GM23338 (cell line): Measurements from ENCODE around the gene GFOD1. TPM values are rescaled to one million over a fixed set of nuclear protein-coding genes. Genes with fewer than 3 reads are reported as not detected.

Source experiments
- ATAC-seq: fragments of 200-7000 bp; cut with Tn5 transposase; 3 replicates; pipeline ENCODE4 v1.9.1; 2020
- DNase-seq: peaks from one replicate; pipeline ENCODE4 v3.0.0-alpha.2; 2015; ENCODE audit warnings: low spot score
- H2AFZ ChIP-seq: fragments of 200-600 bp; sonication (generic); 2 replicates; pipeline ENCODE4 v1.8.0; 2016; ENCODE audit warnings: antibody characterized with exemption, mild to moderate bottlenecking, moderate library complexity
- H3F3A ChIP-seq: fragments of 200-600 bp; sonication (generic); replicated peaks from 2 replicates; pipeline ENCODE4 v1.8.0; 2017; ENCODE audit warnings: antibody characterized with exemption, mixed run types, low read depth
- H3K27ac ChIP-seq: fragments of 200-600 bp; sonication (generic); 2 replicates; pipeline ENCODE4 v1.6.1; 2016; ENCODE audit warnings: low read depth
- H3K27me3 ChIP-seq: fragments of 200-600 bp; sonication (generic); 2 replicates; pipeline ENCODE4 v1.8.0; 2016; ENCODE audit warnings: mild to moderate bottlenecking, mixed run types, moderate library complexity; ENCODE audit not compliant: insufficient read depth
- H3K36me3 ChIP-seq: fragments of 200-600 bp; sonication (generic); 2 replicates; pipeline ENCODE4 v1.8.0; 2016; ENCODE audit warnings: mild to moderate bottlenecking; ENCODE audit not compliant: insufficient read depth
- H3K4me1 ChIP-seq: fragments of 200-600 bp; sonication (generic); 2 replicates; pipeline ENCODE4 v1.8.0; 2016; ENCODE audit warnings: mild to moderate bottlenecking, moderate library complexity; ENCODE audit not compliant: insufficient read depth
- H3K4me2 ChIP-seq: fragments of 200-600 bp; sonication (generic); 2 replicates; pipeline ENCODE4 v1.7.1; 2017; ENCODE audit warnings: mixed run types
- H3K4me3 ChIP-seq: fragments of 200-600 bp; sonication (generic); 2 replicates; pipeline ENCODE4 v1.6.1; 2016; ENCODE audit warnings: mixed run types
- H3K79me2 ChIP-seq: fragments of 200-600 bp; sonication (generic); replicated peaks from 2 replicates; pipeline ENCODE4 v1.8.0; 2017; ENCODE audit warnings: mild to moderate bottlenecking; ENCODE audit not compliant: insufficient read depth
- H3K9me2 ChIP-seq: fragments of 200-600 bp; sonication (generic); 2 replicates; pipeline ENCODE4 v1.8.0; 2017; ENCODE audit not compliant: insufficient read depth
- H4K20me1 ChIP-seq: fragments of 200-600 bp; sonication (generic); replicated peaks from 2 replicates; pipeline ENCODE4 v1.8.0; 2017; ENCODE audit warnings: mild to moderate bottlenecking; ENCODE audit not compliant: insufficient read depth
- H3K27ac Mint-ChIP-seq: 2 replicates; pipeline ENCODE4 v1.8.0; 2020; ENCODE audit warnings: inconsistent platforms, mild to moderate bottlenecking, moderate library complexity, mixed read lengths
- H3K27me3 Mint-ChIP-seq: 3 replicates; pipeline ENCODE4 v1.8.0; 2022; ENCODE audit warnings: low read depth, mild to moderate bottlenecking, moderate library complexity, mixed read lengths, inconsistent platforms; ENCODE audit not compliant: insufficient read depth, poor library complexity
- H3K36me3 Mint-ChIP-seq: 3 replicates; pipeline ENCODE4 v1.8.0; 2021; ENCODE audit warnings: low read depth, mild to moderate bottlenecking, inconsistent platforms, moderate library complexity, mixed read lengths
- H3K4me1 Mint-ChIP-seq: 3 replicates; pipeline ENCODE4 v1.8.0; 2020; ENCODE audit warnings: mild to moderate bottlenecking, inconsistent platforms, mixed read lengths
- H3K4me3 Mint-ChIP-seq: 3 replicates; pipeline ENCODE4 v1.8.0; 2021; ENCODE audit warnings: moderate library complexity, mild to moderate bottlenecking, inconsistent platforms, mixed read lengths
- H3K9me3 Mint-ChIP-seq: 3 replicates; pipeline ENCODE4 v1.8.0; 2020; ENCODE audit warnings: moderate library complexity, mild to moderate bottlenecking, inconsistent platforms, mixed read lengths
- CTCF ChIP-seq, 2 experiments: fragments of 200-600 bp in 1 of 2; sonication (generic) in 1 of 2; conservative IDR thresholded peaks; 2 replicates each; pipeline versions ENCODE4 v1.5.1 to v1.6.1; 2016 to 2017; ENCODE audit warnings: antibody characterized with exemption in 2 of 2, low read depth in 2 of 2, mild to moderate bottlenecking in 2 of 2, moderate library complexity in 1 of 2
- EZH2 ChIP-seq: fragments of 200-600 bp; sonication (generic); IDR thresholded peaks from one replicate; pipeline ENCODE4 v1.8.0; 2017; ENCODE audit warnings: antibody characterized with exemption, mild to moderate bottlenecking, low read depth; ENCODE audit not compliant: unreplicated experiment
- EZH2phosphoT487 ChIP-seq: fragments of 200-600 bp; sonication (generic); IDR thresholded peaks from one replicate; pipeline ENCODE4 v1.8.1; 2018; ENCODE audit warnings: antibody characterized with exemption; ENCODE audit not compliant: unreplicated experiment
- JUNB ChIP-seq: IDR thresholded peaks from one replicate; pipeline ENCODE4 v1.6.1; 2016; ENCODE audit warnings: antibody characterized with exemption; ENCODE audit not compliant: unreplicated experiment
- STAT1 ChIP-seq: IDR thresholded peaks from one replicate; pipeline ENCODE4 v1.6.1; 2016; ENCODE audit warnings: antibody characterized with exemption; ENCODE audit not compliant: unreplicated experiment
- ZNF331 ChIP-seq: fragments of 250-450 bp; sonication (Bioruptor Pico); IDR thresholded peaks from 2 replicates; pipeline ENCODE4 v1.5.0; 2020; ENCODE audit warnings: low read depth, mild to moderate bottlenecking, moderate library complexity
- polyA plus RNA-seq: library from polyadenylated mRNA; unstranded; fragments of >200 nt; fragmentation: Nextera tagmentation; extraction: Ambion mirVana; gene quantifications from 2 replicates; pipeline ENCODE4 v1.2.1, GENCODE V29; 2016
- total RNA-seq: library from RNA; depleted of rRNA; stranded (reverse); fragments of >200 nt; shearing (Covaris generic); gene quantifications from 2 replicates; pipeline ENCODE4 v1.2.3, GENCODE V29; 2014
- TF ChIP-seq, protein P1 (sequence below): fragments of 250-450 bp; sonication (Bioruptor Pico); IDR thresholded peaks from 2 replicates; pipeline ENCODE4 v1.5.0; 2020; ENCODE audit warnings: mild to moderate bottlenecking, moderate library complexity

Gene GFOD1
- total and polyA plus RNA-seq, 2 experiments from 2014 or later: 4.9 to 12.8 TPM

GRCh38 chr6:13485303-13485702, 2.1 kb downstream of the GFOD1 start (continued):
- TF ChIP-seq, protein P1, sequence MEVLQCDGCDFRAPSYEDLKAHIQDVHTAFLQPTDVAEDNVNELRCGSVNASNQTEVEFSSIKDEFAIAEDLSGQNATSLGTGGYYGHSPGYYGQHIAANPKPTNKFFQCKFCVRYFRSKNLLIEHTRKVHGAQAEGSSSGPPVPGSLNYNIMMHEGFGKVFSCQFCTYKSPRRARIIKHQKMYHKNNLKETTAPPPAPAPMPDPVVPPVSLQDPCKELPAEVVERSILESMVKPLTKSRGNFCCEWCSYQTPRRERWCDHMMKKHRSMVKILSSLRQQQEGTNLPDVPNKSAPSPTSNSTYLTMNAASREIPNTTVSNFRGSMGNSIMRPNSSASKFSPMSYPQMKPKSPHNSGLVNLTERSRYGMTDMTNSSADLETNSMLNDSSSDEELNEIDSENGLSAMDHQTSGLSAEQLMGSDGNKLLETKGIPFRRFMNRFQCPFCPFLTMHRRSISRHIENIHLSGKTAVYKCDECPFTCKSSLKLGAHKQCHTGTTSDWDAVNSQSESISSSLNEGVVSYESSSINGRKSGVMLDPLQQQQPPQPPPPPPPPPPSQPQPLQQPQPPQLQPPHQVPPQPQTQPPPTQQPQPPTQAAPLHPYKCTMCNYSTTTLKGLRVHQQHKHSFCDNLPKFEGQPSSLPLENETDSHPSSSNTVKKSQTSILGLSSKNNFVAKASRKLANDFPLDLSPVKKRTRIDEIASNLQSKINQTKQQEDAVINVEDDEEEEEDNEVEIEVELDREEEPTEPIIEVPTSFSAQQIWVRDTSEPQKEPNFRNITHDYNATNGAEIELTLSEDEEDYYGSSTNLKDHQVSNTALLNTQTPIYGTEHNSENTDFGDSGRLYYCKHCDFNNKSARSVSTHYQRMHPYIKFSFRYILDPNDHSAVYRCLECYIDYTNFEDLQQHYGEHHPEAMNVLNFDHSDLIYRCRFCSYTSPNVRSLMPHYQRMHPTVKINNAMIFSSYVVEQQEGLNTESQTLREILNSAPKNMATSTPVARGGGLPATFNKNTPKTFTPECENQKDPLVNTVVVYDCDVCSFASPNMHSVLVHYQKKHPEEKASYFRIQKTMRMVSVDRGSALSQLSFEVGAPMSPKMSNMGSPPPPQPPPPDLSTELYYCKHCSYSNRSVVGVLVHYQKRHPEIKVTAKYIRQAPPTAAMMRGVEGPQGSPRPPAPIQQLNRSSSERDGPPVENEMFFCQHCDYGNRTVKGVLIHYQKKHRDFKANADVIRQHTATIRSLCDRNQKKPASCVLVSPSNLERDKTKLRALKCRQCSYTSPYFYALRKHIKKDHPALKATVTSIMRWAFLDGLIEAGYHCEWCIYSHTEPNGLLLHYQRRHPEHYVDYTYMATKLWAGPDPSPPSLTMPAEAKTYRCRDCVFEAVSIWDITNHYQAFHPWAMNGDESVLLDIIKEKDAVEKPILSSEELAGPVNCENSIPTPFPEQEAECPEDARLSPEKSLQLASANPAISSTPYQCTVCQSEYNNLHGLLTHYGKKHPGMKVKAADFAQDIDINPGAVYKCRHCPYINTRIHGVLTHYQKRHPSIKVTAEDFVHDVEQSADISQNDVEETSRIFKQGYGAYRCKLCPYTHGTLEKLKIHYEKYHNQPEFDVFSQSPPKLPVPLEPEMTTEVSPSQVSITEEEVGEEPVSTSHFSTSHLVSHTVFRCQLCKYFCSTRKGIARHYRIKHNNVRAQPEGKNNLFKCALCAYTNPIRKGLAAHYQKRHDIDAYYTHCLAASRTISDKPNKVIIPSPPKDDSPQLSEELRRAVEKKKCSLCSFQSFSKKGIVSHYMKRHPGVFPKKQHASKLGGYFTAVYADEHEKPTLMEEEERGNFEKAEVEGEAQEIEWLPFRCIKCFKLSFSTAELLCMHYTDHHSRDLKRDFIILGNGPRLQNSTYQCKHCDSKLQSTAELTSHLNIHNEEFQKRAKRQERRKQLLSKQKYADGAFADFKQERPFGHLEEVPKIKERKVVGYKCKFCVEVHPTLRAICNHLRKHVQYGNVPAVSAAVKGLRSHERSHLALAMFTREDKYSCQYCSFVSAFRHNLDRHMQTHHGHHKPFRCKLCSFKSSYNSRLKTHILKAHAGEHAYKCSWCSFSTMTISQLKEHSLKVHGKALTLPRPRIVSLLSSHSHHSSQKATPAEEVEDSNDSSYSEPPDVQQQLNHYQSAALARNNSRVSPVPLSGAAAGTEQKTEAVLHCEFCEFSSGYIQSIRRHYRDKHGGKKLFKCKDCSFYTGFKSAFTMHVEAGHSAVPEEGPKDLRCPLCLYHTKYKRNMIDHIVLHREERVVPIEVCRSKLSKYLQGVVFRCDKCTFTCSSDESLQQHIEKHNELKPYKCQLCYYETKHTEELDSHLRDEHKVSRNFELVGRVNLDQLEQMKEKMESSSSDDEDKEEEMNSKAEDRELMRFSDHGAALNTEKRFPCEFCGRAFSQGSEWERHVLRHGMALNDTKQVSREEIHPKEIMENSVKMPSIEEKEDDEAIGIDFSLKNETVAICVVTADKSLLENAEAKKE (CRISPR knock-in tag): no peak
- TF ChIP-seq CTCF (conservative IDR thresholded peaks at IDR 0.05; ENCODE audit: low read depth in 2 of 2) (no peak), ZNF331 (no peak)

DNA sequence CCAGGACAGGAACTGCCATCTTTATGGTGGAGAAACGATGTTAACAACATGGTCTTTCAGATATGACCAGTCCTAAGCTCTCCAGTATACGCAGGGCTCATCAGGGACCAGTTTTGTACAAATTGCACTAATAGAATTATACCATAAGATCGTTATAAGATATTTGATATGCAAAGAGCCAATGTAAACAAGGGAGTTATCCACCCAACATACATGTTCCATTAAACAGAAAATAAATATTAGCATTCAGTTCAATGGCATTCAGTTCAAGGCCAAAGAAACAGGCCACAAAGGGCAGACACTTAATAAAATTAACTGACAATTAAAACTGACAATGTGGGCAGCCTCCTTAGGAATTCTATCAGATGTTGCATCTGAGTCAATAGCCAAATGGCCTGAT, 2.6 kb downstream of the GFOD1 start:
- peaks cover 62% of the 10 kb centered on the region for H3K27me3 ChIP-seq
- Mint-ChIP-seq H3K4me3 (peak overlapping the region; percentile 93), H3K27ac (no peak overlapping the region), H3K9me3 (0 out of 3 replicates have a peak, but pooled peaks cover 3% of the 10 kb centered on the region), H3K36me3 (no peaks in the 10 kb centered on the region; the same call in 2 of the 3 replicates), H3K4me1 (peaks cover 32% of the 10 kb centered on the region), H3K27me3 (peaks cover 43% of the 10 kb centered on the region)
- H4K20me1 ChIP-seq: no peaks in the 10 kb centered on the region; the same call in 1 of the 2 replicates
- ATAC-seq (no peak), DNase-seq (no peak)
- H3K4me2 ChIP-seq: peak overlapping the region; percentile 93
- no peaks in the 10 kb centered on the region for H3K36me3 ChIP-seq
- no peak overlapping the region for H2AFZ ChIP-seq
- peak overlapping the region; percentile 83 for H3K4me3 ChIP-seq
- H3K4me1 ChIP-seq: peaks cover 10% of the 10 kb centered on the region
- H3F3A ChIP-seq: peaks cover 11% of the 10 kb centered on the region; the same call in 1 of the 2 replicates
- peaks cover 31% of the 10 kb centered on the region for H3K79me2 ChIP-seq
- no peak overlapping the region for H3K27ac ChIP-seq
- no peak for TF ChIP-seq CTCF (conservative IDR thresholded peaks at IDR 0.05; ENCODE audit: low read depth in 2 of 2)
- TF ChIP-seq JUNB: no peak
- TF ChIP-seq EZH2phosphoT487: no peak
- TF ChIP-seq STAT1: no peak
- no peak for TF ChIP-seq EZH2
- H3K9me2 ChIP-seq: no peaks in the 10 kb centered on the region
